AG09309 (cell line): Measurements from ENCODE around the gene GAS2.

Experiments used
- DNase-seq: peaks from one replicate; pipeline ENCODE4 v3.0.0-alpha.2; 2010; ENCODE audit warnings: low read depth
- H3K4me3 ChIP-seq: 2 replicates; pipeline ENCODE4 v1.5.1; 2011; ENCODE audit warnings: mild to moderate bottlenecking, low read depth, low read length, moderate library complexity; ENCODE audit not compliant: control insufficient read depth
- CTCF ChIP-seq: IDR thresholded peaks from 2 replicates; pipeline ENCODE4 v1.5.1; 2011; ENCODE audit warnings: mild to moderate bottlenecking, low read depth, low read length, inconsistent platforms; ENCODE audit not compliant: insufficient read depth, control insufficient read depth; ENCODE audit errors: missing control alignments

GAS2 gene

GRCh38 chr11:22775248-22775647, 108.8 kb downstream of the GAS2 start:
- TF ChIP-seq CTCF: no peak
- no peak for DNase-seq
- no peak overlapping the region for H3K4me3 ChIP-seq

- no peak overlapping the region for H3K4me3 ChIP-seq
- no peak for TF ChIP-seq CTCF
- DNase-seq: no peak
Observed at GRCh38 chr11:22778642-22779041, 112.2 kb downstream of the GAS2 start.

GRCh38 chr11:22779850-22780249, 113.4 kb downstream of the GAS2 start:
- no peak for DNase-seq
- TF ChIP-seq CTCF: no peak
- no peak overlapping the region for H3K4me3 ChIP-seq

GRCh38 chr11:22780952-22781593, 114.7 kb downstream of the GAS2 start:
- H3K4me3 ChIP-seq: no peak overlapping the region
- no peak for TF ChIP-seq CTCF
- DNase-seq: no peak

- DNase-seq: no peak
- no peak for TF ChIP-seq CTCF
- H3K4me3 ChIP-seq: no peak overlapping the region
Observed at GRCh38 chr11:22785251-22785650, 118.8 kb downstream of the GAS2 start.

GRCh38 chr11:22786475-22786874, 120.1 kb downstream of the GAS2 start:
- TF ChIP-seq CTCF: no peak
- H3K4me3 ChIP-seq: no peak overlapping the region
- no peak for DNase-seq

- DNase-seq: no peak
- no peak overlapping the region for H3K4me3 ChIP-seq
- no peak for TF ChIP-seq CTCF
Observed at GRCh38 chr11:22787055-22787454, 120.6 kb downstream of the GAS2 start.
